ENCODE measurements around the gene SNX6.
"Not testable (repeated sequence)": the region's sequence is repeated elsewhere in the genome, so short reads cannot be mapped to it uniquely, and the experiment has no call there.

DNA sequence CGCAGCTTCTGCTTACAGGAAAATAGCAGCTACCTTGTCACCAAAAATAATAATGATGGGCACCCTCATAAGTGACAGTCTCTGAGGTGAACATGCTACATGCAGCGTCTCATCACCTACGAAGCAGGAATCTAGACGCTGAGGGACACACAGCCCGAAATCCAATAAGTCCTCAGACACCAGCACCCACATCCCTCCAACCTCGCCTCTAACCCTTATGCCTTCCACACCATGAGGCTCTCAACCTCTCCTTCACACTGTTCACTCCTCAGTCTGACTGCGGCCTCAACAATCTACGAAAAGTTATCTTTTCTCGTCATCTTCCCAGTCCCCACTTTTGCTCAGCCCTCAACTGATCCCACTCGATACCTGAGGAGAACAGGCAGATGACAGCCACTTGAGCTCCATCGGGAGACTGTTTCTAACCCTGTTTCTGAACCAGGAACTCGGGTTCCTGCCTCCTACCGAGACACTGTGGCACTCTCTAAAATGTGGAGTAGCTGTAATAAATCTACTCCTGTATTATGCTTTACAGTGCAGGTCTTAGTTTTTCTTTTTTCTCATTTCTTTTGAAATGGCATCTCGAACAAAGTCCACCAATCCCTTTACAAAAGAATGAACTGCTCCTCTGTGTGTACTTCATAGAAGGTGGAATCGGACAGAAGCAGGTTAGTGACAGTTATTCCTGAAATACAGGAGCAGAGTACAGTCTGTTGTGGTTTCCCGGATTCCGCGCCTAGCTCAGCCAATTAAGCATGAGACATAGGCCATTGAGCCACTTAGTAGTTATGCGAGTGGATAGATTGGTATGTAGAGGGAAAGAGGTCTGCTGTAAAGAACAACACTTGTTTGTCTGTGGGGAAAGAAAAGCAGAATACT, 89.5 kb downstream of the SNX6 start:
- TF ChIP-seq, protein P1, sequence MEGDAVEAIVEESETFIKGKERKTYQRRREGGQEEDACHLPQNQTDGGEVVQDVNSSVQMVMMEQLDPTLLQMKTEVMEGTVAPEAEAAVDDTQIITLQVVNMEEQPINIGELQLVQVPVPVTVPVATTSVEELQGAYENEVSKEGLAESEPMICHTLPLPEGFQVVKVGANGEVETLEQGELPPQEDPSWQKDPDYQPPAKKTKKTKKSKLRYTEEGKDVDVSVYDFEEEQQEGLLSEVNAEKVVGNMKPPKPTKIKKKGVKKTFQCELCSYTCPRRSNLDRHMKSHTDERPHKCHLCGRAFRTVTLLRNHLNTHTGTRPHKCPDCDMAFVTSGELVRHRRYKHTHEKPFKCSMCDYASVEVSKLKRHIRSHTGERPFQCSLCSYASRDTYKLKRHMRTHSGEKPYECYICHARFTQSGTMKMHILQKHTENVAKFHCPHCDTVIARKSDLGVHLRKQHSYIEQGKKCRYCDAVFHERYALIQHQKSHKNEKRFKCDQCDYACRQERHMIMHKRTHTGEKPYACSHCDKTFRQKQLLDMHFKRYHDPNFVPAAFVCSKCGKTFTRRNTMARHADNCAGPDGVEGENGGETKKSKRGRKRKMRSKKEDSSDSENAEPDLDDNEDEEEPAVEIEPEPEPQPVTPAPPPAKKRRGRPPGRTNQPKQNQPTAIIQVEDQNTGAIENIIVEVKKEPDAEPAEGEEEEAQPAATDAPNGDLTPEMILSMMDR (IDR thresholded peaks at IDR 0.05), result not testable (repeated sequence)
- not testable (repeated sequence) for TF ChIP-seq POLR2A (IDR thresholded peaks at IDR 0.05)

Measured in ovary (tissue), 3 donors.